Measurements from ENCODE around the gene HNRNPH1.

Gene HNRNPH1

GRCh38 chr5:179603308-179603707, 20.2 kb downstream of the HNRNPH1 start:
- DNase-seq: no peak

- DNase-seq: no peak
Measured at GRCh38 chr5:179601871-179602625, 21.4 kb downstream of the HNRNPH1 start.

GRCh38 chr5:179599973-179600372, 23.5 kb downstream of the HNRNPH1 start:
- no peak for DNase-seq

- no peak for DNase-seq
Measured at GRCh38 chr5:179599566-179599965, 23.9 kb downstream of the HNRNPH1 start.

GRCh38 chr5:179599100-179599499, 24.4 kb downstream of the HNRNPH1 start:
- no peak for DNase-seq

GRCh38 chr5:179596421-179596820, 27.1 kb downstream of the HNRNPH1 start:
- DNase-seq: no peak

- no peak for DNase-seq
Measured at GRCh38 chr5:179595916-179596315, 27.6 kb downstream of the HNRNPH1 start.

- DNase-seq: no peak
Measured at GRCh38 chr5:179588166-179588565, 35.3 kb downstream of the HNRNPH1 start.

GRCh38 chr5:179585941-179586401, 37.5 kb downstream of the HNRNPH1 start:
- no peak for DNase-seq

- no peak for DNase-seq
Measured at GRCh38 chr5:179577286-179577960, 46.0 kb downstream of the HNRNPH1 start.

GRCh38 chr5:179572386-179572785, 51.1 kb downstream of the HNRNPH1 start:
- no peak for DNase-seq

GRCh38 chr5:179568721-179569120, 54.8 kb downstream of the HNRNPH1 start:
- DNase-seq: no peak

GRCh38 chr5:179564526-179564925, 58.9 kb downstream of the HNRNPH1 start:
- DNase-seq: no peak

Data from RPMI8226 (cell line).